ENCODE measurements around the gene HMCN1. TPM values are rescaled to one million over a fixed set of nuclear protein-coding genes. Genes with fewer than 3 reads are reported as not detected.

Gene HMCN1
- polyA plus RNA-seq, 1 donor from 2014 or later: 0.66 TPM

DNA sequence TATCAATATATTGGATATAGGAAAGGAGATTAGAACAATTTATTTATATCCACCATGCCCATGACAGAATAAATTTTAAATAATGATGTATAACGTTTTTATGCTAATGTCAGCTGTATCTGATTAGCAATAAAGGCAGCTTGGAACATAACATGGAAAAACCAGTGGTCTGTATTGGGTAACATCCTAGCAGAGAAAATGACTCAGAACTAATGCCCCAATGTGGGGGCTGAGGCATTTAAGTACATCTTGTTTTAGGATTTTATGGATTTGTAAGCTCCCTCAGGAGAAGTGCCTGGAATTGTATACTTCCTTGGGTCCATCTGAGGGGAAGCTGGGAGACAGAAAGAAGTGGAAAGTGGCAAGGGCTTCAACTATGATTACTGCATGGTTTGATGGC, 82.3 kb downstream of the HMCN1 start:
- H3K9ac ChIP-seq (ENCODE audit: low read length): no peak overlapping the region
- no peaks in the 10 kb centered on the region for H3K9me3 ChIP-seq (ENCODE audit: low read length)
- no peak overlapping the region for H3K4me3 ChIP-seq (ENCODE audit: low read length)
- H3K9me2 ChIP-seq (ENCODE audit: insufficient read depth, low read length): no peaks in the 10 kb centered on the region
- H2AFZ ChIP-seq (ENCODE audit: low read depth, low read length): no peak overlapping the region
- H3K4me2 ChIP-seq (ENCODE audit: low read length): no peak overlapping the region
- no peaks in the 10 kb centered on the region for H4K20me1 ChIP-seq (ENCODE audit: insufficient read depth)
- H3K79me2 ChIP-seq (replicated peaks; ENCODE audit: insufficient read depth, low read length): no peaks in the 10 kb centered on the region
- H3K27ac ChIP-seq (ENCODE audit: low read length): no peak overlapping the region
- no peaks in the 10 kb centered on the region for H3K36me3 ChIP-seq (ENCODE audit: insufficient read depth, low read length)
- H3F3A ChIP-seq (ENCODE audit: insufficient read depth, low read length, poor library complexity, severe bottlenecking): no peaks in the 10 kb centered on the region
- no peaks in the 10 kb centered on the region for H3K27me3 ChIP-seq (ENCODE audit: insufficient read depth, low read depth, low read length)
- TF ChIP-seq EZH2 (IDR thresholded peaks at IDR 0.05; ENCODE audit: borderline replicate concordance, insufficient read depth, low read length, poor library complexity, severe bottlenecking): no peak
- TF ChIP-seq, protein P1, sequence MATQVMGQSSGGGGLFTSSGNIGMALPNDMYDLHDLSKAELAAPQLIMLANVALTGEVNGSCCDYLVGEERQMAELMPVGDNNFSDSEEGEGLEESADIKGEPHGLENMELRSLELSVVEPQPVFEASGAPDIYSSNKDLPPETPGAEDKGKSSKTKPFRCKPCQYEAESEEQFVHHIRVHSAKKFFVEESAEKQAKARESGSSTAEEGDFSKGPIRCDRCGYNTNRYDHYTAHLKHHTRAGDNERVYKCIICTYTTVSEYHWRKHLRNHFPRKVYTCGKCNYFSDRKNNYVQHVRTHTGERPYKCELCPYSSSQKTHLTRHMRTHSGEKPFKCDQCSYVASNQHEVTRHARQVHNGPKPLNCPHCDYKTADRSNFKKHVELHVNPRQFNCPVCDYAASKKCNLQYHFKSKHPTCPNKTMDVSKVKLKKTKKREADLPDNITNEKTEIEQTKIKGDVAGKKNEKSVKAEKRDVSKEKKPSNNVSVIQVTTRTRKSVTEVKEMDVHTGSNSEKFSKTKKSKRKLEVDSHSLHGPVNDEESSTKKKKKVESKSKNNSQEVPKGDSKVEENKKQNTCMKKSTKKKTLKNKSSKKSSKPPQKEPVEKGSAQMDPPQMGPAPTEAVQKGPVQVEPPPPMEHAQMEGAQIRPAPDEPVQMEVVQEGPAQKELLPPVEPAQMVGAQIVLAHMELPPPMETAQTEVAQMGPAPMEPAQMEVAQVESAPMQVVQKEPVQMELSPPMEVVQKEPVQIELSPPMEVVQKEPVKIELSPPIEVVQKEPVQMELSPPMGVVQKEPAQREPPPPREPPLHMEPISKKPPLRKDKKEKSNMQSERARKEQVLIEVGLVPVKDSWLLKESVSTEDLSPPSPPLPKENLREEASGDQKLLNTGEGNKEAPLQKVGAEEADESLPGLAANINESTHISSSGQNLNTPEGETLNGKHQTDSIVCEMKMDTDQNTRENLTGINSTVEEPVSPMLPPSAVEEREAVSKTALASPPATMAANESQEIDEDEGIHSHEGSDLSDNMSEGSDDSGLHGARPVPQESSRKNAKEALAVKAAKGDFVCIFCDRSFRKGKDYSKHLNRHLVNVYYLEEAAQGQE (IDR thresholded peaks at IDR 0.05; ENCODE audit: borderline replicate concordance): no peak
- TF ChIP-seq EP300 (conservative IDR thresholded peaks at IDR 0.05; ENCODE audit: poor library complexity, severe bottlenecking): no peak
- TF ChIP-seq TAF1 (IDR thresholded peaks at IDR 0.05; ENCODE audit: low read depth): no peak
- TF ChIP-seq RAD21 (conservative IDR thresholded peaks at IDR 0.05): no peak
- TF ChIP-seq POLR2AphosphoS5 (IDR thresholded peaks at IDR 0.05): no peak
- no peak for TF ChIP-seq SMC3 (conservative IDR thresholded peaks at IDR 0.05; ENCODE audit: poor library complexity)
- TF ChIP-seq, protein P2, sequence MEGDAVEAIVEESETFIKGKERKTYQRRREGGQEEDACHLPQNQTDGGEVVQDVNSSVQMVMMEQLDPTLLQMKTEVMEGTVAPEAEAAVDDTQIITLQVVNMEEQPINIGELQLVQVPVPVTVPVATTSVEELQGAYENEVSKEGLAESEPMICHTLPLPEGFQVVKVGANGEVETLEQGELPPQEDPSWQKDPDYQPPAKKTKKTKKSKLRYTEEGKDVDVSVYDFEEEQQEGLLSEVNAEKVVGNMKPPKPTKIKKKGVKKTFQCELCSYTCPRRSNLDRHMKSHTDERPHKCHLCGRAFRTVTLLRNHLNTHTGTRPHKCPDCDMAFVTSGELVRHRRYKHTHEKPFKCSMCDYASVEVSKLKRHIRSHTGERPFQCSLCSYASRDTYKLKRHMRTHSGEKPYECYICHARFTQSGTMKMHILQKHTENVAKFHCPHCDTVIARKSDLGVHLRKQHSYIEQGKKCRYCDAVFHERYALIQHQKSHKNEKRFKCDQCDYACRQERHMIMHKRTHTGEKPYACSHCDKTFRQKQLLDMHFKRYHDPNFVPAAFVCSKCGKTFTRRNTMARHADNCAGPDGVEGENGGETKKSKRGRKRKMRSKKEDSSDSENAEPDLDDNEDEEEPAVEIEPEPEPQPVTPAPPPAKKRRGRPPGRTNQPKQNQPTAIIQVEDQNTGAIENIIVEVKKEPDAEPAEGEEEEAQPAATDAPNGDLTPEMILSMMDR (IDR thresholded peaks at IDR 0.05; ENCODE audit: poor library complexity, severe bottlenecking): no peak
- no peak for TF ChIP-seq MXI1 (conservative IDR thresholded peaks at IDR 0.05; ENCODE audit: poor library complexity, severe bottlenecking)

DNA sequence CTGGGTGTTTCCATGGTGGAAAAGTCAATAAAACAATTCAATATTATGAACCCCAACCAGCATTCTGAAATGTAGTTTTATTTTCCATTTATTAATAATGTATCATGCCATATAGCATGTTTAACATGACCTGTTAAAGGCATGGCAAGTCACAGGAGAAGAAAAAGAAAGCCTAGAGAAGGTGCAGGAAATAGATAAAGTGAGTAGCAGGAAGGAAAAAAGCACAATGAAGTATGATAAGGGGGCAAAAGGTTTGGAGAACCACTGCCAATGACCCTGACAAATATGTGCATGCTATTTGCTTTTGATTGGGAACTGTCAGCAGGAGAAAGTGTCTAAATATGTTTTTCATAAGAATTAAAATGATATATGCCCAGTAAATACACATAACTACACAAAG, 85.6 kb downstream of the HMCN1 start:
- Histone ChIP-seq H3K4me2 (ENCODE audit: low read length) (no peak overlapping the region), H3K36me3 (ENCODE audit: insufficient read depth, low read length) (no peaks in the 10 kb centered on the region), H3K4me3 (ENCODE audit: low read length) (no peak overlapping the region), H3K9me3 (ENCODE audit: low read length) (no peaks in the 10 kb centered on the region), H2AFZ (ENCODE audit: low read depth, low read length) (no peak overlapping the region), H3K79me2 (replicated peaks; ENCODE audit: insufficient read depth, low read length) (no peaks in the 10 kb centered on the region), H3K9me2 (ENCODE audit: insufficient read depth, low read length) (no peaks in the 10 kb centered on the region), H3K27me3 (ENCODE audit: insufficient read depth, low read depth, low read length) (no peaks in the 10 kb centered on the region), H3F3A (ENCODE audit: insufficient read depth, low read length, poor library complexity, severe bottlenecking) (no peaks in the 10 kb centered on the region), H4K20me1 (ENCODE audit: insufficient read depth) (no peaks in the 10 kb centered on the region), H3K27ac (ENCODE audit: low read length) (no peak overlapping the region), H3K9ac (ENCODE audit: low read length) (no peak overlapping the region)
- TF ChIP-seq TAF1 (IDR thresholded peaks at IDR 0.05; ENCODE audit: low read depth) (no peak), EP300 (conservative IDR thresholded peaks at IDR 0.05; ENCODE audit: poor library complexity, severe bottlenecking) (no peak), RAD21 (conservative IDR thresholded peaks at IDR 0.05) (no peak), SMC3 (conservative IDR thresholded peaks at IDR 0.05; ENCODE audit: poor library complexity) (no peak), MXI1 (conservative IDR thresholded peaks at IDR 0.05; ENCODE audit: poor library complexity, severe bottlenecking) (no peak), EZH2 (IDR thresholded peaks at IDR 0.05; ENCODE audit: borderline replicate concordance, insufficient read depth, low read length, poor library complexity, severe bottlenecking) (no peak), POLR2AphosphoS5 (IDR thresholded peaks at IDR 0.05) (no peak)
- TF ChIP-seq, protein P1 (IDR thresholded peaks at IDR 0.05; ENCODE audit: borderline replicate concordance): no peak
- TF ChIP-seq, protein P2 (IDR thresholded peaks at IDR 0.05; ENCODE audit: poor library complexity, severe bottlenecking): no peak
